HepG2 (cell line): ENCODE measurements around the gene WDR93. TPM values are rescaled to one million over a fixed set of nuclear protein-coding genes. Genes with fewer than 3 reads are reported as not detected.

ENCODE experiments used
- ATAD3A ChIP-seq: sonication (generic); formaldehyde crosslinking; IDR thresholded peaks from 2 replicates; pipeline ENCODE4 v1.4.0; 2020; ENCODE audit warnings: missing genetic modification reagents
- CAMTA2 ChIP-seq: sonication (generic); formaldehyde crosslinking; IDR thresholded peaks from 2 replicates; pipeline ENCODE4 v1.4.0; 2020; ENCODE audit warnings: mild to moderate bottlenecking, missing genetic modification reagents, borderline replicate concordance
- HES4 ChIP-seq: sonication (generic); formaldehyde crosslinking; IDR thresholded peaks from 2 replicates; pipeline ENCODE4 v1.9.0; 2021; ENCODE audit warnings: mild to moderate bottlenecking, missing genetic modification reagents, borderline replicate concordance
- LCORL ChIP-seq, 2 experiments: fragments of 450-650 bp in 1 of 2; sonication (generic) in 1 of 2; formaldehyde crosslinking in 1 of 2; IDR thresholded peaks; 2 replicates each; pipeline versions ENCODE4 v1.5.0 to v1.6.1; 2017 to 2020; ENCODE audit warnings: antibody characterized with exemption in 1 of 2, missing genetic modification reagents in 1 of 2
- PHF21A ChIP-seq: sonication (generic); formaldehyde crosslinking; IDR thresholded peaks from 2 replicates; pipeline ENCODE4 v1.5.0; 2020; ENCODE audit warnings: mild to moderate bottlenecking, missing genetic modification reagents
- SUZ12 ChIP-seq: fragments of 150-350 bp; IDR thresholded peaks from 2 replicates; pipeline ENCODE4 v1.6.1; 2014; ENCODE audit warnings: low read depth, low read length
- ZNF260 ChIP-seq: sonication (generic); formaldehyde crosslinking; IDR thresholded peaks from 2 replicates; pipeline ENCODE4 v1.4.0; 2020; ENCODE audit warnings: missing genetic modification reagents, low read depth, mild to moderate bottlenecking, borderline replicate concordance
- ZNF274 ChIP-seq: sonication (generic); formaldehyde crosslinking; IDR thresholded peaks from 2 replicates; pipeline ENCODE4 v1.5.1; 2020; ENCODE audit warnings: mild to moderate bottlenecking, missing genetic modification reagents
- ZNF501 ChIP-seq: sonication (generic); formaldehyde crosslinking; IDR thresholded peaks from 2 replicates; pipeline ENCODE4 v1.5.1; 2020; ENCODE audit warnings: mild to moderate bottlenecking, moderate library complexity, missing genetic modification reagents
- ZNF543 ChIP-seq: sonication (generic); formaldehyde crosslinking; IDR thresholded peaks from 2 replicates; pipeline ENCODE4 v1.4.0; 2020; ENCODE audit warnings: mild to moderate bottlenecking, missing genetic modification reagents
- ZNF703 ChIP-seq: sonication (generic); formaldehyde crosslinking; IDR thresholded peaks from 2 replicates; pipeline ENCODE4 v1.5.1; 2020; ENCODE audit warnings: missing genetic modification reagents, mild to moderate bottlenecking, moderate library complexity, borderline replicate concordance
- ZNF746 ChIP-seq: sonication (generic); formaldehyde crosslinking; IDR thresholded peaks from 2 replicates; pipeline ENCODE4 v1.8.0; 2022; ENCODE audit warnings: mild to moderate bottlenecking, missing genetic modification reagents
- ZNF761 ChIP-seq: sonication (generic); formaldehyde crosslinking; conservative IDR thresholded peaks from 2 replicates; pipeline ENCODE4 v1.4.0; 2020; ENCODE audit warnings: mild to moderate bottlenecking, missing genetic modification reagents
- polyA plus RNA-seq, 8 experiments: library from polyadenylated mRNA; depleted of rRNA in 3 of 8; stranded (reverse) in 7 of 8; unstranded in 1 of 8; fragments of >200 nt; fragmentation: Illumina TruSeq in 4 of 8; extraction: Trizol in 4 of 8; gene quantifications; 2 replicates each; pipeline versions ENCODE4 v1.2.1 to v1.2.3, GENCODE V29; 2011 to 2016; ENCODE audit warnings: low read depth in 4 of 8, missing spikeins in 1 of 8, mixed read lengths in 1 of 8; ENCODE audit not compliant: insufficient read depth in 1 of 8
- total RNA-seq, 5 experiments: library from RNA; depleted of rRNA; stranded (reverse); fragments of >200 nt; fragmentation: Illumina TruSeq; extraction: Trizol; gene quantifications; 2 replicates each; pipeline ENCODE4 v1.2.3, GENCODE V29; 2016; ENCODE audit warnings: low read depth in 1 of 5
- TF ChIP-seq, protein P1 (sequence below): sonication (generic); formaldehyde crosslinking; IDR thresholded peaks from 2 replicates; pipeline ENCODE4 v1.4.0; 2020; ENCODE audit warnings: missing genetic modification reagents
- TF ChIP-seq, protein P2 (sequence below): sonication (generic); formaldehyde crosslinking; IDR thresholded peaks from 2 replicates; pipeline ENCODE4 v1.4.0; 2020; ENCODE audit warnings: mild to moderate bottlenecking, low read depth, missing genetic modification reagents
- TF ChIP-seq, protein P3 (sequence below): sonication (generic); formaldehyde crosslinking; IDR thresholded peaks from 2 replicates; pipeline ENCODE4 v1.8.0; 2022; ENCODE audit warnings: mild to moderate bottlenecking, missing genetic modification reagents; ENCODE audit not compliant: insufficient replicate concordance
- TF ChIP-seq, protein P4 (sequence below), 2 experiments: sonication (generic) in 1 of 2; formaldehyde crosslinking in 1 of 2; IDR thresholded peaks; 2 replicates each; pipeline versions ENCODE4 v1.4.0 to v1.6.1; 2018 to 2020; ENCODE audit warnings: missing genetic modification reagents in 2 of 2, borderline replicate concordance in 1 of 2, low read depth in 1 of 2, mild to moderate bottlenecking in 1 of 2, missing biosample characterization in 1 of 2
- TF ChIP-seq, protein P5 (sequence below): sonication (generic); formaldehyde crosslinking; IDR thresholded peaks from 2 replicates; pipeline ENCODE4 v1.4.0; 2020; ENCODE audit warnings: mild to moderate bottlenecking, low read depth, missing genetic modification reagents

WDR93 gene
- total and polyA plus RNA-seq, 2 of the 13 experiments (the other 11 are each of a cell fraction or from before 2014, with no cell fraction given), result 0.07 TPM; not detected in 1

DNA sequence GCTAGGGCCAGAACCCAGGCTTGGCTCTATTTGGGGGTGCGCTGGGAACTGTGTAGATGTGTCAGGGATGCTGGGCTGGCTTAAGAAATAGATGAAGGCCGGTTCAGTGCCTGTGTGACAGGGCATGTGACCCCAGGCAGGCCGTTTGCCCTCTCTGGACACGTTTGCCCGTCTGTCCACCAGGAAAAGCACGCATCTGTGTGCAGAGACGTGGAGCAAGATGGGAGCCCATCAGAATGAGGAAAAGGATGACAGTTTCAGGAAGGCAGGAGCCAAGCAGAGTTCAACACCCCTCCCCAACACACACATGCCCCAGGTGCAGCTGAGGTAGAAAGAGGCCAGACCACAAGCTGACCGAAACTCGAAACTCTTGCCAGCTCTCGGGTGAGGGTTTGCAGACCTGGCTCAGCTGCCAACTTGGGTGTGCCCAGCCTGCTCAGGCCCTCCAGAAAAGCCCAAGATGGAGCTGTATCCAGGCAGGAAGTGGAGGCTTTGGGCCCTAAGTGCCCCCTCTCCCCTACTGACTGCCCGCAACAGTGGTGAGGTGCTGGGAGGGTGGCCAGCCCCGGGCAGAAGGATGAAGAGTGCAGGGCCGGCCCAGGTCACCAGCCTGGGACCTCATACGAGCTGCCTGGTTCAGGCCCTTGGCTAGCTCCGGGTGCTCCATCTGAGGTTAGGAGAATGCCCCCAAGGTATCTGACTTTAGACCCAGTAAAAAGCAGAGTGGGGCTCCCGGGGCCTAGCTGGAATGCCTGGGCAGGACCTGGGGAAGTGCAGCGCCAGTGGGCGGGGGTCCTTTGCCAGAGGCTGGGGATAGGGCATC is 70.6 kb downstream of the WDR93 start (continued):
- TF ChIP-seq, protein P1, sequence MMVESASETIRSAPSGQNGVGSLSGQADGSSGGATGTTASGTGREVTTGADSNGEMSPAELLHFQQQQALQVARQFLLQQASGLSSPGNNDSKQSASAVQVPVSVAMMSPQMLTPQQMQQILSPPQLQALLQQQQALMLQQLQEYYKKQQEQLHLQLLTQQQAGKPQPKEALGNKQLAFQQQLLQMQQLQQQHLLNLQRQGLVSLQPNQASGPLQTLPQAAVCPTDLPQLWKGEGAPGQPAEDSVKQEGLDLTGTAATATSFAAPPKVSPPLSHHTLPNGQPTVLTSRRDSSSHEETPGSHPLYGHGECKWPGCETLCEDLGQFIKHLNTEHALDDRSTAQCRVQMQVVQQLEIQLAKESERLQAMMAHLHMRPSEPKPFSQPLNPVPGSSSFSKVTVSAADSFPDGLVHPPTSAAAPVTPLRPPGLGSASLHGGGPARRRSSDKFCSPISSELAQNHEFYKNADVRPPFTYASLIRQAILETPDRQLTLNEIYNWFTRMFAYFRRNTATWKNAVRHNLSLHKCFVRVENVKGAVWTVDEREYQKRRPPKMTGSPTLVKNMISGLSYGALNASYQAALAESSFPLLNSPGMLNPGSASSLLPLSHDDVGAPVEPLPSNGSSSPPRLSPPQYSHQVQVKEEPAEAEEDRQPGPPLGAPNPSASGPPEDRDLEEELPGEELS (CRISPR knock-in tag), result no peak
- TF ChIP-seq PHF21A (CRISPR knock-in tag) (0 out of 2 replicates have a peak, but pooled peaks have one; percentile 28), ZNF274 (CRISPR knock-in tag) (0 out of 2 replicates have a peak, but pooled peaks have one; percentile 56), ATAD3A (no peak), ZNF703 (CRISPR knock-in tag) (no peak), SUZ12 (no peak), ZNF761 (no peak), ZNF746 (CRISPR knock-in tag) (peak; percentile 36; the same call in 1 of the 2 replicates), ZNF501 (peak; percentile 28; the same call in 1 of the 2 replicates), HES4 (CRISPR knock-in tag) (no peak), ZNF260 (CRISPR knock-in tag) (no peak), LCORL (IDR thresholded peaks at IDR 0.05) (no peak), LCORL (CRISPR knock-in tag; IDR thresholded peaks at IDR 0.05) (no peak), ZNF543 (CRISPR knock-in tag) (peak; percentile 32; the same call in 1 of the 2 replicates), CAMTA2 (CRISPR knock-in tag) (0 out of 2 replicates have a peak, but pooled peaks have one; percentile 32)
- TF ChIP-seq, protein P2, sequence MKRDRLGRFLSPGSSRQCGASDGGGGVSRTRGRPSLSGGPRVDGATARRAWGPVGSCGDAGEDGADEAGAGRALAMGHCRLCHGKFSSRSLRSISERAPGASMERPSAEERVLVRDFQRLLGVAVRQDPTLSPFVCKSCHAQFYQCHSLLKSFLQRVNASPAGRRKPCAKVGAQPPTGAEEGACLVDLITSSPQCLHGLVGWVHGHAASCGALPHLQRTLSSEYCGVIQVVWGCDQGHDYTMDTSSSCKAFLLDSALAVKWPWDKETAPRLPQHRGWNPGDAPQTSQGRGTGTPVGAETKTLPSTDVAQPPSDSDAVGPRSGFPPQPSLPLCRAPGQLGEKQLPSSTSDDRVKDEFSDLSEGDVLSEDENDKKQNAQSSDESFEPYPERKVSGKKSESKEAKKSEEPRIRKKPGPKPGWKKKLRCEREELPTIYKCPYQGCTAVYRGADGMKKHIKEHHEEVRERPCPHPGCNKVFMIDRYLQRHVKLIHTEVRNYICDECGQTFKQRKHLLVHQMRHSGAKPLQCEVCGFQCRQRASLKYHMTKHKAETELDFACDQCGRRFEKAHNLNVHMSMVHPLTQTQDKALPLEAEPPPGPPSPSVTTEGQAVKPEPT (CRISPR knock-in tag), result peak; percentile 64; the same call in 1 of the 2 replicates
- TF ChIP-seq, protein P3, sequence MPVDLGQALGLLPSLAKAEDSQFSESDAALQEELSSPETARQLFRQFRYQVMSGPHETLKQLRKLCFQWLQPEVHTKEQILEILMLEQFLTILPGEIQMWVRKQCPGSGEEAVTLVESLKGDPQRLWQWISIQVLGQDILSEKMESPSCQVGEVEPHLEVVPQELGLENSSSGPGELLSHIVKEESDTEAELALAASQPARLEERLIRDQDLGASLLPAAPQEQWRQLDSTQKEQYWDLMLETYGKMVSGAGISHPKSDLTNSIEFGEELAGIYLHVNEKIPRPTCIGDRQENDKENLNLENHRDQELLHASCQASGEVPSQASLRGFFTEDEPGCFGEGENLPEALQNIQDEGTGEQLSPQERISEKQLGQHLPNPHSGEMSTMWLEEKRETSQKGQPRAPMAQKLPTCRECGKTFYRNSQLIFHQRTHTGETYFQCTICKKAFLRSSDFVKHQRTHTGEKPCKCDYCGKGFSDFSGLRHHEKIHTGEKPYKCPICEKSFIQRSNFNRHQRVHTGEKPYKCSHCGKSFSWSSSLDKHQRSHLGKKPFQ (CRISPR knock-in tag), result no peak
- TF ChIP-seq, protein P4, sequence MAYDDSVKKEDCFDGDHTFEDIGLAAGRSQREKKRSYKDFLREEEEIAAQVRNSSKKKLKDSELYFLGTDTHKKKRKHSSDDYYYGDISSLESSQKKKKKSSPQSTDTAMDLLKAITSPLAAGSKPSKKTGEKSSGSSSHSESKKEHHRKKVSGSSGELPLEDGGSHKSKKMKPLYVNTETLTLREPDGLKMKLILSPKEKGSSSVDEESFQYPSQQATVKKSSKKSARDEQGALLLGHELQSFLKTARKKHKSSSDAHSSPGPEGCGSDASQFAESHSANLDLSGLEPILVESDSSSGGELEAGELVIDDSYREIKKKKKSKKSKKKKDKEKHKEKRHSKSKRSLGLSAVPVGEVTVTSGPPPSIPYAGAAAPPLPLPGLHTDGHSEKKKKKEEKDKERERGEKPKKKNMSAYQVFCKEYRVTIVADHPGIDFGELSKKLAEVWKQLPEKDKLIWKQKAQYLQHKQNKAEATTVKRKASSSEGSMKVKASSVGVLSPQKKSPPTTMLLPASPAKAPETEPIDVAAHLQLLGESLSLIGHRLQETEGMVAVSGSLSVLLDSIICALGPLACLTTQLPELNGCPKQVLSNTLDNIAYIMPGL (CRISPR knock-in tag; IDR thresholded peaks at IDR 0.05; ENCODE audit: borderline replicate concordance in 1 of 2, low read depth in 1 of 2), result peak in 1 of 2 experiments; percentile 34; a peak in 2 of 4 replicates
- TF ChIP-seq, protein P5, sequence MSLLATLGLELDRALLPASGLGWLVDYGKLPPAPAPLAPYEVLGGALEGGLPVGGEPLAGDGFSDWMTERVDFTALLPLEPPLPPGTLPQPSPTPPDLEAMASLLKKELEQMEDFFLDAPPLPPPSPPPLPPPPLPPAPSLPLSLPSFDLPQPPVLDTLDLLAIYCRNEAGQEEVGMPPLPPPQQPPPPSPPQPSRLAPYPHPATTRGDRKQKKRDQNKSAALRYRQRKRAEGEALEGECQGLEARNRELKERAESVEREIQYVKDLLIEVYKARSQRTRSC (CRISPR knock-in tag), result peak; percentile 56; the same call in 1 of the 2 replicates
